ENCODE data around the gene SYVN1.
A peak's percentile ranks its signal among the peaks of the same experiment; 100 is the strongest.

The SYVN1 gene

GRCh38 chr11:65083834-65084597, 50.3 kb downstream of the SYVN1 start, which contains the start of the genes CDCA5 and ZFPL1 (continued):
- TF ChIP-seq ZNF692 (tag by site-specific recombination; IDR thresholded peaks at IDR 0.05) (peak; percentile 65; the same call in 1 of the 2 replicates), ZNF248 (tag by site-specific recombination; IDR thresholded peaks at IDR 0.05) (no peak), ZFP37 (tag by site-specific recombination; IDR thresholded peaks at IDR 0.05) (no peak), ZNF2 (tag by site-specific recombination; IDR thresholded peaks at IDR 0.05) (peak; percentile 73; the same call in 1 of the 2 replicates), ZNF280C (tag by site-specific recombination; IDR thresholded peaks at IDR 0.05) (no peak), ZNF423 (tag by site-specific recombination; IDR thresholded peaks at IDR 0.05) (no peak), ZNF157 (tag by site-specific recombination; IDR thresholded peaks at IDR 0.05) (no peak), ZNF132 (tag by site-specific recombination; IDR thresholded peaks at IDR 0.05; ENCODE audit: borderline replicate concordance) (no peak), ZXDB (tag by site-specific recombination; IDR thresholded peaks at IDR 0.05) (peak; percentile 99), ZNF214 (tag by site-specific recombination; IDR thresholded peaks at IDR 0.05; ENCODE audit: borderline replicate concordance) (no peak), ZNF777 (tag by site-specific recombination; IDR thresholded peaks at IDR 0.05; ENCODE audit: borderline replicate concordance) (no peak), ZNF394 (tag by site-specific recombination; IDR thresholded peaks at IDR 0.05; ENCODE audit: borderline replicate concordance) (peak; percentile 19; the same call in 1 of the 2 replicates), OVOL3 (tag by site-specific recombination; IDR thresholded peaks at IDR 0.05) (peak; percentile 95), ZNF670 (tag by site-specific recombination; IDR thresholded peaks at IDR 0.05; ENCODE audit: low read depth) (no peak), ZNF335 (tag by site-specific recombination; conservative IDR thresholded peaks at IDR 0.05) (peak; percentile 65), ZNF791 (tag by site-specific recombination; IDR thresholded peaks at IDR 0.05) (no peak), PRDM4 (tag by site-specific recombination; IDR thresholded peaks at IDR 0.05) (no peak), YY2 (tag by site-specific recombination; IDR thresholded peaks at IDR 0.05) (0 out of 2 replicates have a peak, but pooled peaks have one; percentile 13), ZNF501 (tag by site-specific recombination; IDR thresholded peaks at IDR 0.05) (peak; percentile 81)

GRCh38 chr11:65083134-65083833, 51.0 kb downstream of the SYVN1 start:
- Histone ChIP-seq H3K4me1 (ENCODE audit: control insufficient read depth, insufficient read depth, low read length) (peaks cover 3% of the 10 kb centered on the region; the same call in 1 of the 2 replicates), H3K27ac (ENCODE audit: extremely low read depth, low read depth, low read length) (peak overlapping the region; percentile 81), H3K9me3 (ENCODE audit: control insufficient read depth, insufficient read depth, low read depth, low read length) (no peaks in the 10 kb centered on the region), H3K36me3 (ENCODE audit: control insufficient read depth in 2 of 2, insufficient read depth in 1 of 2, low read length in 2 of 2) (peaks cover 5 to 78% of the 10 kb centered on the region in 2 experiments; a peak in 2 of 3 replicates), H3K4me3 (ENCODE audit: low read depth, low read length) (peak overlapping the region; percentile 92)
- CTCF ChIA-PET = interaction anchor here (0.5 to 1.4 kb wide), 6 partner anchors 27 to 250 kb away, joined by 3 to 5 read pairs (median 4); partner anchors contain the start of genes DPF2 and SAC3D1
- TF ChIP-seq ZNF174 (tag by site-specific recombination; IDR thresholded peaks at IDR 0.05) = no peak
- TF ChIP-seq REST (tag by site-specific recombination; IDR thresholded peaks at IDR 0.05) = peak; percentile 20; the same call in 1 of the 2 replicates
- TF ChIP-seq ZBTB6 (tag by site-specific recombination; IDR thresholded peaks at IDR 0.05) = peak; percentile 20; the same call in 1 of the 2 replicates
- POLR2A ChIA-PET = interaction anchor here (0.8 to 2.0 kb wide), 8 partner anchors 11 to 43 kb away, joined by 3 to 13 read pairs (median 4); partner anchors contain the start of genes FAU, MRPL49, SAC3D1 and TM7SF2

Data from HEK293 (cell line).